Cardiac fibroblast (primary cell): ENCODE measurements around the gene PPID.
"Not testable (repeated sequence)": the region's sequence is repeated elsewhere in the genome, so short reads cannot be mapped to it uniquely, and the experiment has no call there.

Experiments
- DNase-seq, 2 donors: peaks; one replicate each; pipeline versions ENCODE4 v3.0.0 to v3.0.0-alpha.2; 2010; ENCODE audit warnings: low read depth in 2 of 2
- H3K4me3 ChIP-seq, 2 donors: replicated peaks in 1 of 2; 1 replicate in 1 of 2; 2 replicates in 1 of 2; pipeline ENCODE4 v1.5.1; 2011; ENCODE audit warnings: low read depth in 2 of 2, low read length in 2 of 2, mild to moderate bottlenecking in 2 of 2, moderate library complexity in 1 of 2
- TF ChIP-seq, protein P1 (sequence below): IDR thresholded peaks from one replicate; pipeline ENCODE4 v1.5.1; 2011; ENCODE audit warnings: low read depth, mild to moderate bottlenecking, low read length, inconsistent platforms

PPID gene

DNA sequence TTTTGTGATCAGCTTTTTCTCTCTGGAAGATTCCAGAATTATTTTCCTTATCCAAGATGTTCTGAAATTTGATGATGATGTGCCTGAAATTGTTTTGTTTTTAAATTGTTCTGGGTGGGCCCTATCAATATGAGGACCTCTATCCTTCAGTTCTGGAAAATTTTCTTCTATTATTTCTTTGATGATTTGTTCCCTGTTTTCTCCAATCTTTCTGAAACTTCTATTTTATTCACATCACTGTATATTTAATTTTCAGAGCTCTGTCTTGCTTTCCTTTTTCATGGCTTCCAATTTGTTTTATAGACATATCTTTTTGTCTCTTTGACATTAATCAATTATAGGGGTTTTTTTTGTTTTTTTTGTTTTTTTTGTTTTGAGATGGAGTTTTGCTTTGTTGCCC, 33.4 kb upstream of the PPID start:
- H3K4me3 ChIP-seq, result no peak overlapping the region
- TF ChIP-seq, protein P1, sequence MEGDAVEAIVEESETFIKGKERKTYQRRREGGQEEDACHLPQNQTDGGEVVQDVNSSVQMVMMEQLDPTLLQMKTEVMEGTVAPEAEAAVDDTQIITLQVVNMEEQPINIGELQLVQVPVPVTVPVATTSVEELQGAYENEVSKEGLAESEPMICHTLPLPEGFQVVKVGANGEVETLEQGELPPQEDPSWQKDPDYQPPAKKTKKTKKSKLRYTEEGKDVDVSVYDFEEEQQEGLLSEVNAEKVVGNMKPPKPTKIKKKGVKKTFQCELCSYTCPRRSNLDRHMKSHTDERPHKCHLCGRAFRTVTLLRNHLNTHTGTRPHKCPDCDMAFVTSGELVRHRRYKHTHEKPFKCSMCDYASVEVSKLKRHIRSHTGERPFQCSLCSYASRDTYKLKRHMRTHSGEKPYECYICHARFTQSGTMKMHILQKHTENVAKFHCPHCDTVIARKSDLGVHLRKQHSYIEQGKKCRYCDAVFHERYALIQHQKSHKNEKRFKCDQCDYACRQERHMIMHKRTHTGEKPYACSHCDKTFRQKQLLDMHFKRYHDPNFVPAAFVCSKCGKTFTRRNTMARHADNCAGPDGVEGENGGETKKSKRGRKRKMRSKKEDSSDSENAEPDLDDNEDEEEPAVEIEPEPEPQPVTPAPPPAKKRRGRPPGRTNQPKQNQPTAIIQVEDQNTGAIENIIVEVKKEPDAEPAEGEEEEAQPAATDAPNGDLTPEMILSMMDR, result no peak
- DNase-seq, result no peak

DNA sequence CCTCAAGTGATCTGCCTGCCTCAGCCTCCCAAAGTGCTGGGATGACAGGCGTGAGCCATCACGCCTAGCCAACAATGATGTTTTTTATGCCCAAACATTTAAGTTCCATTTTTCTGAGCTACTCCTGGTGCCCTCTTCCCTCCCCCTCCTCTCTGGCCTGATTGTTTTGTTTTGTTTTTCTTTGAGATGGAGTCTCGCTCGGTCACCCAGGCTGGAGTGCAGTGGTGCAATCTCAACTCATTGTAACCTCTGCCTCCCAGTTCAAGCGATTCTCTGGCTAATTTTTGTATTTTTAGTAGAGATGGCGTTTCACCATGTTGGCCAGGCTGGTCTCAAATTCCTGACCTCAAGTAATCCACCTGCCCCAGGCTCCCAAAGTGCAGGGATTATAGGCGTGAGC, 32.6 kb upstream of the PPID start:
- not testable (repeated sequence) for DNase-seq, H3K4me3 ChIP-seq

DNA sequence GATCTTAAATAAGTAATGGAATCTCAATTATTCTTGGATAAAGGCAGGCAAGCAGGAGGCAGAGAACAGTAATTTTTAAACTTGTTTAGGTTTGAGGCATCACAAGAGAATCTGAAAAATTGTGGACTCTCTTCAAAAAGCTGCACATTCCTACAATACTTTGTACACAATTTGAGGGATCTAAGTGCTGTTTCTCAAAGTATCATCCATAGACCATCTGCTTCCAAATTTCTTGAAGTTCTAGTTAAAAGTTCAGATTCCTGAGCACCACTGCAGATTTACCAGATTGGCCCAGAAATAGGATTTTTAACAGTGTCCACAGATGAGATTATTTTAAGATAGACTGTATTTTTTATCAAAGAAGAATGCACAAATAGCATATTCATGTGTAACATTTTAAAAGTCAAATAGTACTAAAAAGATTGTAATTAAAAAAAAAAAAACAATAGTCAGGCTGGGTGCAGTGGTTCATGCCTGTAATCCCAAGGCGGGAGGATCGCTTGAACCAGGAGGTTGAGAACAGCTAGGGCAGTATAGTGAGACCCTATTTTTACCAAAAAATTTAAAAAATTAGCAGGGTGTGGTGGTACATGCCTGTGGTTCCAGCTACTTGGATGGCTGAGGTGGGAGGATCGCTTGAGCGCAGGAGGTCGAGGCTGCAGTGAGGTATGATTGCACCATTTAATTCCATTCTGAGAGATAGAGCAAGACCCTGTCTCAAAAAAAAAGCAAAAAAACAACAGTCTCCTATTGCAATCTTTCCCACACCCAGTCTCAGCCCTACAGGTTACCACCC, 31.4 kb upstream of the PPID start:
- TF ChIP-seq, protein P1, result no peak
- H3K4me3 ChIP-seq, result no peak overlapping the region
- DNase-seq, result no peak

DNA sequence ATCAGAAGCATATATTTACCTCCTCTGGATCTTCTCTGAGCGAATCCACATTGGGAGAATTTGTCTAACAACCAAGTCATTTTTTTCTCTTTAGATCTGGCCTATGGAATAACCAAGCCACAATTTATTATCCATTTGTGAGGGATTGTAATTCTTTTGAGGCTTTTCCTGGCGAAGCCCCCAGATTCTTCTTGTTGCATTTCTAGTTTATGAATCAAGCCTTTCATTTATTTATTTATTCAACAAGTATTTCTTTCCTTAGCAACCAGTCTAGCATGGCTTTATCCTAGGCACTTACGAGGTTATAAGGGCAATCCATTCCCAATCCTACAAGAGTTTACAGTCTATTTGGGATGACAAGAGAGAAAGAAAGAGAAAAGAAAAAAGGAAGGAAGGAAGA, 27.2 kb upstream of the PPID start:
- peak; percentile 32 to 44 for DNase-seq
- TF ChIP-seq, protein P1, result no peak
- H3K4me3 ChIP-seq, result no peak overlapping the region

DNA sequence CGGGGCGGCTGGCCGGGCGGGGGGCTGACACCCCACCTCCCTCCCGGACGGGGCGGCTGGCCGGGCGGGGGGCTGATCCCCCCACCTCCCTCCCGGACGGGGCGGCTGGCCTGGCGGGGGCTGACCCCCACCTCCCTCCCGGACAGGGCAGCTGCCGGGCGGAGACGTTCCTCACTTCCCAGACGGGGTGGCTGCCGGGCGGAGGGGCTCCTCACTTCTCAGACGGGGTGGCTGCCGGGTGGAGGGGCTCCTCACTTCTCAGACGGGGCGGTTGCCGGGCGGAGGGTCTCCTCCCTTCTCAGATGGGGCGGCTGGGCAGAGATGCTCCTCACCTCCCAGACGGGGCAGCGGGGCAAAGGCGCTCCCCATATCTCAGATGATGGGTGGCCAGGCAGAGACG, 23.3 kb upstream of the PPID start:
- not testable (repeated sequence) for DNase-seq, H3K4me3 ChIP-seq

DNA sequence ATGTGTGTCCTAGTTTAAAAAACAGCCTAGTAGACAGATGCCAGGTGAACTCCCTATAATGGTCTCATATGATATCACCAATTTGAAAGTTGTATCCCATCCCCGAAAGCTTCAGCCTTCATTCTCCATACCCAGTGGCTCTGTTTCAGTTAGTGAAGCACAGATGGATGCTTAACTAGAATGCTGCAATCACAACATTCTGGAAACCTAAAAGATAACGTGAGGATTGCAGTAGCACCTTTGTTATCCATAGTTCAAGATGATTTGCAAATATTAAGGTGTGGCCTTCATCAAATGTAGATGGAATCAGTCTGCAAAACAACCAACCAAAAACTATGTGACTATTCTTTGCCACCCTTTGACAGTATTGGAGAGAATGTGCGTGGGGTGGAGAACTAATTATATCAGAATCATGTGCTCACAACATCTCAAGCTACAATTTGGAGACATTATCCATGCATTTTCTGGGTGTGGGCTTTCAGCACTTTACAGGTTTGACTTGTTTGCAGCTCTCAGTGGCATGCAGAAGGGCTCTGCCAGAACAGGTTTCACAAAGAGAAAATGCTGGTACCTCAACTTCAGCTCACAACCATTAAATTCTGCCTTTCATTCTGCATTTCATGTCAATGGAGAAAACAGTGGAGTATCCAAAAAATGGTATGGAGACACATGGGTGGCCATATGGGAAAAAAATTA, 18.3 kb upstream of the PPID start:
- H3K4me3 ChIP-seq, result no peak overlapping the region
- no peak for DNase-seq
- TF ChIP-seq, protein P1, result no peak

DNA sequence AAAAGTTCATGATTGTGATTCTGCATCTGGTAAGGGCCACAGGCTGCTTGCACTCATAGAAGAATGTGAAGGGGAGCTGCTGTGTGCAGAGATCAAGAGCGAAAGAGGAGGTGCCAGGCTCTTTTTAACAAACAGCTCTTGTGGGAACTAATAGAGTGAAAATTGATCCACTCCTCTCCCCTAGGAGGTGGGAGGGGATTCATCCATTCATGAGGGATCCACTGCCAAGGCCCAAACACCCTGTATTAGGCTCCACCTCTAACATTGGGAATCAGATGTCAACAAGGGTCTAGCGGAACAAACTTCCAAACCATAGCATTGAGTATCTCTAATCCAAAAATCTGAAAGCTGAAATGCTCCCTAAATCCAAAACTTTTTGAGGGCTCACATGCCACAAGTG, 16.4 kb upstream of the PPID start:
- H3K4me3 ChIP-seq, result no peak overlapping the region
- TF ChIP-seq, protein P1, result no peak
- DNase-seq, result no peak
